ENCODE measurements around the gene ARL8B. TPM values are rescaled to one million over a fixed set of nuclear protein-coding genes. Genes with fewer than 3 reads are reported as not detected.

The ARL8B gene
- total and polyA plus RNA-seq, 2 of the 8 experiments (the other 6 are each of a cell fraction or from before 2014, with no cell fraction given) = 14.5 to 27.8 TPM

- WGBS, 2 experiments (ENCODE audit: extremely low coverage in 1 of 2, insufficient coverage in 1 of 2, insufficient read length in 1 of 2, insufficient replicate concordance in 2 of 2, low coverage in 1 of 2, low lambda C conversion rate in 2 of 2, missing lambda C conversion rate in 1 of 2) = 90% methylated on average over 2 of the region's 2 CpGs; no CpG with 5 or more reads in 1 of the 2 experiments
- H4K20me1 ChIP-seq (replicated peaks in 1 of 2; ENCODE audit: control insufficient read depth in 1 of 2, insufficient read depth in 2 of 2, low read length in 2 of 2) = no peaks in the 10 kb centered on the region
- H2BK15ac ChIP-seq (ENCODE audit: low read length) = no peak overlapping the region
- no peaks in the 10 kb centered on the region for H3K36me3 ChIP-seq (ENCODE audit: control insufficient read depth in 2 of 4, insufficient read depth in 4 of 4, low read length in 3 of 4)
- peaks cover 0 to 10% (median 7%) of the 10 kb centered on the region in 4 experiments; a peak in 6 of 7 replicates for H3K27me3 ChIP-seq (replicated peaks in 1 of 4; ENCODE audit: control insufficient read depth in 3 of 4, extremely low read depth in 1 of 4, insufficient read depth in 3 of 4, low read length in 3 of 4)
- H3K56ac ChIP-seq (replicated peaks; ENCODE audit: insufficient read length, low read depth, low read length) = no peak overlapping the region
- no peak overlapping the region for H2BK120ac ChIP-seq (replicated peaks; ENCODE audit: low read depth, low read length)
- no peak overlapping the region for H3K23ac ChIP-seq (ENCODE audit: insufficient read length)
- no peaks in the 10 kb centered on the region for H3K79me1 ChIP-seq (ENCODE audit: low read depth, low read length)
- no peak overlapping the region for H3K9ac ChIP-seq (replicated peaks in 1 of 4; ENCODE audit: extremely low read depth in 1 of 4, low read depth in 3 of 4, low read length in 3 of 4)
- H4K8ac ChIP-seq (ENCODE audit: extremely low read depth, insufficient read depth, low read length) = no peak overlapping the region
- ChIA-PET CTCF (ENCODE audit: partially characterized antibody) (no interaction called here), POLR2A (ENCODE audit: partially characterized antibody) (no interaction called here)
- no peak for TF ChIP-seq BCL11A (IDR thresholded peaks at IDR 0.05; ENCODE audit: low read depth in 2 of 2, low read length in 2 of 2)
- H3K14ac ChIP-seq (ENCODE audit: insufficient read length) = no peak overlapping the region
- H3K4me2 ChIP-seq (ENCODE audit: insufficient read depth in 1 of 2, low read depth in 2 of 2, low read length in 2 of 2) = no peak overlapping the region
- peaks cover 0 to 6% (median 1%) of the 10 kb centered on the region in 4 experiments; a peak in 1 of 7 replicates for H3K4me1 ChIP-seq (replicated peaks in 1 of 4; ENCODE audit: control insufficient read depth in 3 of 4, insufficient read depth in 4 of 4, low read length in 3 of 4)
- H2AFZ ChIP-seq (ENCODE audit: low read length) = no peak overlapping the region
- no peak overlapping the region for H2BK12ac ChIP-seq (ENCODE audit: low read depth, low read length)
- H3K27ac ChIP-seq (ENCODE audit: low read depth, low read length) = no peak overlapping the region
- no peak overlapping the region for H2AK5ac ChIP-seq (ENCODE audit: low read depth, low read length)
- H4K5ac ChIP-seq (ENCODE audit: insufficient read length, low read depth, low read length) = no peak overlapping the region
- FAIRE-seq (no peak), DNase-seq (ENCODE audit: low read depth in 1 of 2, low spot score in 2 of 2) (no peak)
- no peak overlapping the region for H2BK5ac ChIP-seq (ENCODE audit: low read depth, low read length)
- H3K9me3 ChIP-seq (ENCODE audit: insufficient read depth in 2 of 2, low read depth in 1 of 2, low read length in 1 of 2) = no peaks in the 10 kb centered on the region
- no peaks in the 10 kb centered on the region for H3K79me2 ChIP-seq (ENCODE audit: control insufficient read depth in 1 of 2, insufficient read depth in 2 of 2, low read length in 2 of 2)
- H3K23me2 ChIP-seq (ENCODE audit: low read depth, low read length) = peaks cover 3% of the 10 kb centered on the region
- no peak overlapping the region for H4K91ac ChIP-seq (replicated peaks; ENCODE audit: insufficient read length, low read length)
- H3K4me3 ChIP-seq (ENCODE audit: extremely low read depth in 1 of 4, insufficient read depth in 2 of 4, low read depth in 3 of 4, low read length in 4 of 4) = no peak overlapping the region
- no peak overlapping the region for H2BK20ac ChIP-seq (ENCODE audit: low read length)
- H3K18ac ChIP-seq (ENCODE audit: extremely low read depth, low read length) = no peak overlapping the region
- no peak overlapping the region for H3K4ac ChIP-seq (replicated peaks; ENCODE audit: insufficient read length, low read depth, low read length)
These were observed 28.4 kb upstream of the ARL8B start for GRCh38 chr3:5093731-5094130.

Data from H1 (cell line).